Measurements from ENCODE around the gene MAPK7.

Gene MAPK7

DNA sequence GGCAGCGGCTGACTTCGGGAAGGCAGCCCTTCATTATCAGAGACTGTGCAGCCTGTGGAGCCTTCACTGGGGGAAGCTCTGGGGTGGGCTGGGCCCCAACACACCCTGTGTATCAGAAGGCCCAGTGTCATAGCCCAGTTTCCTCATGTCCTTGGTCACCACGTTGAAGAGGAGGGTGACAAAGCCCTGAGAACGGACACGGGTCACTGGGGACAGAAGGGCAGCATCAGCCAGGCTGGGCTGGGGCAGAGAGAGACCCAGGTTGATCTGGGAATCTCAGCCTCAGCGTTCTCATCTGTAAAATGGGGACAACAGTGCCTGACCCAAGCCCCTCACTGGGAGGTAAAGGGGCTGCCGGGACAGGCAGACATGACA lies 35.1 kb upstream of the MAPK7 start:
- no peak overlapping the region for H3K4me3 ChIP-seq (ENCODE audit: low read depth, low read length)
- TF ChIP-seq, protein P1, sequence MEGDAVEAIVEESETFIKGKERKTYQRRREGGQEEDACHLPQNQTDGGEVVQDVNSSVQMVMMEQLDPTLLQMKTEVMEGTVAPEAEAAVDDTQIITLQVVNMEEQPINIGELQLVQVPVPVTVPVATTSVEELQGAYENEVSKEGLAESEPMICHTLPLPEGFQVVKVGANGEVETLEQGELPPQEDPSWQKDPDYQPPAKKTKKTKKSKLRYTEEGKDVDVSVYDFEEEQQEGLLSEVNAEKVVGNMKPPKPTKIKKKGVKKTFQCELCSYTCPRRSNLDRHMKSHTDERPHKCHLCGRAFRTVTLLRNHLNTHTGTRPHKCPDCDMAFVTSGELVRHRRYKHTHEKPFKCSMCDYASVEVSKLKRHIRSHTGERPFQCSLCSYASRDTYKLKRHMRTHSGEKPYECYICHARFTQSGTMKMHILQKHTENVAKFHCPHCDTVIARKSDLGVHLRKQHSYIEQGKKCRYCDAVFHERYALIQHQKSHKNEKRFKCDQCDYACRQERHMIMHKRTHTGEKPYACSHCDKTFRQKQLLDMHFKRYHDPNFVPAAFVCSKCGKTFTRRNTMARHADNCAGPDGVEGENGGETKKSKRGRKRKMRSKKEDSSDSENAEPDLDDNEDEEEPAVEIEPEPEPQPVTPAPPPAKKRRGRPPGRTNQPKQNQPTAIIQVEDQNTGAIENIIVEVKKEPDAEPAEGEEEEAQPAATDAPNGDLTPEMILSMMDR (IDR thresholded peaks at IDR 0.05; ENCODE audit: borderline replicate concordance, insufficient read depth, low read depth, low read length) = no peak

DNA sequence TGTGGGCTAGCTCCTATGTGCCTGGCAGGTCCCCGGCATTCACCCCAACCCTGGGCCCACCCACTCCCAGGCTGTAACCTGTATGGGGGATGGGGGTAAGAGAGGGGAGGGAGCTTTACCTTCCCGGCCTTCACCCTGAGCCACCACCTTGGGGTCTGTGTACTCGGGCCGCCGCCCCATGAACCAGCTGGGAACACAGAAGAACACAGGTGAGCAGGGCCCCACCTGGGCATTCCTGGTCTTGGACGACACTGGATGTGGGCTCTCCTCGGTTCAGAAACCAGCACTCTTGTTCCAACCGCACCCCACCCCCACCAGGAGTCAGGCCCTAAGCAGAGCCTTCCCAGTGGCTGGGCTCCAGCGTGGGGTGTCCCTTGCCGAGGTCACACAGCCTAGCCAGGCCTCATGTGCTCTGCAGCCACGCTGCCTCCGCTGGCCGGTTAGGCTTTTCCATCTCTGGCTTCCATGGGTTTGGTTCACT lies 34.6 kb upstream of the MAPK7 start:
- H3K4me3 ChIP-seq (ENCODE audit: low read depth, low read length) = no peak overlapping the region
- TF ChIP-seq, protein P1 (IDR thresholded peaks at IDR 0.05; ENCODE audit: borderline replicate concordance, insufficient read depth, low read depth, low read length) = no peak

DNA sequence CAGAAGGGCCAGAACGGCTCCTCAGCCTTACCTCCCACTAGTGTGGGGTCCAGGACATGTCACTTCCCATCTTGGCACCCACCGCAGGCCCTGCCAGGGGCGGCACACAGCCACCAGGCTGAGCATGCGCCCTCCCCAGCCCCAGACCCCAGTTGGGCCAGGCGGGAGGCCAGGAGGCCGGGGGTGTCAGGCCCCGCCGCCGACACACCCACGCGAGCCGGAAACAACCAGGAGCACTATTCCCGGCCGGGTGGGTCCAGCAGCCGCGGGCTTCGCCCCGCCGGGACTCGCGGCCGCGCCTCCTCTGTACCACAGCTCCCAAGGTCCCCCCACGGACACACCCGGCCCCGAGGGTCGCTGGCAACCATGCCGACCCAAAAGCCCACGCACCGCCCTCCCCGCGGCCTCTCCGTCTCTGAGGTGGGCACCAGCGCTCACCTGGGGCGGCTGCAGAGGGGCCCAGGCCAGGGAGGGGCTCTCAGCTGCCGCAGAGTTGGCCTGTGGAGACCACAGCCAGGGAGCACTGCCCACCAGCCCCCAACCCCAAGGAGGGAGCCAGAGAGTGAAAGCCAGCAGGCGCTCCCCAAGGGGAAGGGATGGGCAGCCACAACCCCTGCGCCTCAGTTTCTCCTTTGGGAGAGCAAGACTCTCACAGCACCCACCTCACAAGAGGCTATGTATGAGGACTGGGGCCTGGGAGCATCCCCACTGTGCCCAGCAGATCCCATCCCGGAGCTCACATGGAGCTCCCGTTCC lies 33.8 kb upstream of the MAPK7 start:
- H3K4me3 ChIP-seq (ENCODE audit: low read depth, low read length) = no peak overlapping the region
- TF ChIP-seq, protein P1 (IDR thresholded peaks at IDR 0.05; ENCODE audit: borderline replicate concordance, insufficient read depth, low read depth, low read length) = no peak

DNA sequence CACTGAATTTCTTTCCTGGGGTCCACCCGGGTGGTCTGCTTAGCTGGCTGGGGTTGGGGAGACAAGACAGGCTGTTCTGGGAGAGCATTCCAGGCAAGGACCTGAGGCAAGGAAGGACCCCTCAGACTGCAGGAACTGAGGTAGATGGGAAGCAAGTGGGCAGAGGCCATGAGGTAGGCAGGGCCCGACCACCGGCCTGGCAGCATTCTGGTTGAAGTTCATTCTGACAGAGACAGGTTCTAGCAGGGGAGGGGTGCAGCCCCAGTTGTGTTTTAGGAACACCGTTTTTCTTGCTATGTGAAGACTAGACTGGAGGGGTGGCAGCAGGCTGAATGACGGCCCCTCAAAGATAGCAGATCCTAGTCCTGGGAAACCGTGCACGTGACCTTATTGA lies 33.2 kb upstream of the MAPK7 start:
- TF ChIP-seq, protein P1 (IDR thresholded peaks at IDR 0.05; ENCODE audit: borderline replicate concordance, insufficient read depth, low read depth, low read length) = no peak
- H3K4me3 ChIP-seq (ENCODE audit: low read depth, low read length) = no peak overlapping the region

DNA sequence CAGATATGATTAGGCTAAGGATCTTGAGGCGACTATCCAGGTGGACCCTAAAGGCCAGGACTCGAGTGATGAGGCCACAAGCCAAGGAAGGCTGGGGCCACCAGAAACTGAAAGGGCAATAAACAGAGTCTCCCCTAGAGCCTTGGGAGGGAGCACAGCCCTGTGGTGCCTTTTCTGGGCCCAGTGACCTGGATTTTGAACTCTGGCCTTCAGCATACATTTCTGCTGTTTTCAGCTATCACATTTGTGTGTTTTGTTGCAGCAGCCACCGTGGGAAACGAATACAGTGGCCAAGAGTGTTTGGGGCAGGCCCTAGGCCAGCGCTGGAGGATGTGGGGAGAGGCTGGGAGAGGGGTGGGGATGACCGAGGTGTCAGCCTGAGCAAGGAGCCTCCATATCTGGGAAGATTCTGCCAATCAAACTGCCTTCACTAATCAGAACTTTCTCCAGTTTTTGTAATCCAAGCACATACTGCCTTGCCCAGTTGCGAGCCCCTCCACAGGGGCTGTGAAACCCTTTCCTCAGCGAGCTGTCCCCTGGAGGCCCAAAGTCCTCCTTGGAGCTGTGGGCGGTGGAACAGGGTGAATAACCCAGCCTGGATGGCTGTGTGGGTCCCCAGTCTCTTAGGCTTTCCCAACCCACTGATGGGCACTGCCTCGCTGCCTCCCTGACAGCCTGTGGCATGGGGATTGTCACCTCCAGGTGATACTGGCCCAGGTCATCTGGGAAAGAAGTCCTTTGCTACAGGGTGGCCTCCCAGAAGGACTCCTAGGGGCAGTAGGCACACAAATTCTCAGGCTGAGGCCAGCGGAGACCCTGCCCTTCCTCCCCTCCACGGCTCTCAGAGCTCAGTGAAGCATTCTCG lies 32.6 kb upstream of the MAPK7 start:
- TF ChIP-seq, protein P1 (IDR thresholded peaks at IDR 0.05; ENCODE audit: borderline replicate concordance, insufficient read depth, low read depth, low read length) = no peak
- no peak overlapping the region for H3K4me3 ChIP-seq (ENCODE audit: low read depth, low read length)

DNA sequence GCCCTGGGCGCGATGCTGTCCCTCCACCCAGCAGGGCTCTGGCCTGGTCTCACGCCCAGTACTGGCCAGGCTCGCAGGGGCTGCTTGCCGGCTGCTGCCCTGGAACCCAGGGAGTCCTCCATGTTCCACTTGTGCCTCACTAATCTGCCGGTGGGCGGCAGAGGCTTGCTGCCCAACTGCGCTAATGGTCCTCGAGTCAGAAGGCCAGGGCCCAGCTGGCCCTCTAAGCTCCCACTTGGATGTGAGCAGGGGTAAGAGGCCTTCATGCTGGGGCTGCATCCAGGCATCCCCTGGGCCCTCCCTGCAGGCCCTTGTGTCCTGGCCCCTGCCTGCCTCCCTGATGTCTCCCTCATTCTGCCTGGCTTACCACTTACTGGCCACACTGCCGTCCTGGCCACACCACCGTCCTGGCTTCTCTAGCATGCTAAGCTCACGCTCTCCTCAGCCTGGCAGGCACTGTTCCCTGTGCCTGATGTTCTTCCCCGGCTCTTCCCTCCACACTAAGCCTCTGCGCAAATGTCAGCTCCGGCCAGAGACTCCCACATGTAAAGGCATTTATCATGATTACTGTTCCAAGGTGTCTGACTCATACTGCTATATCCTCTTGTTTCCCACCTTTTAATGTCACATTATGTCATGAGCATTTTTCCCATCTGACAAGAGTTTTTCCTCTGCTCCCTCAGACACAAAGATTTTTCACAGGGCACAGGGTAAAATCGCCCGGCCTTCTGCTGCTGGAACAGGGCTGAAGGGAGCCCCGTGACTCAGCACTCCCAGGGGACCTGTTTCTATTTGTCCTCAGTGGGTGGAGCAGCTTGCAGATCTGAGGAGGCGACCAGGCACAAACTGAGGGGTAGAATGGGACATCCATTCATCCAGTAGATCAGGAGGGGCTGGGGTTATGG lies 31.7 kb upstream of the MAPK7 start:
- no peak overlapping the region for H3K4me3 ChIP-seq (ENCODE audit: low read depth, low read length)
- TF ChIP-seq, protein P1 (IDR thresholded peaks at IDR 0.05; ENCODE audit: borderline replicate concordance, insufficient read depth, low read depth, low read length) = no peak

All from GM12875 (cell line).